NB4 (cell line): ENCODE data around the gene KCNT2.
A peak's percentile ranks its signal among the peaks of the same experiment; 100 is the strongest.

Experiments
- DNase-seq: peaks from one replicate; pipeline ENCODE4 v3.0.0; 2010; ENCODE audit warnings: low read depth
- H3K4me3 ChIP-seq: one replicate; pipeline ENCODE4 v1.5.1; 2011; ENCODE audit warnings: mild to moderate bottlenecking, low read depth, low read length, moderate library complexity
- CTCF ChIP-seq: IDR thresholded peaks from one replicate; pipeline ENCODE4 v1.5.1; 2012; ENCODE audit warnings: low read depth, low read length
- MAX ChIP-seq: IDR thresholded peaks from 2 replicates; pipeline ENCODE4 v1.6.1; 2011; ENCODE audit warnings: low read depth, low read length
- MYC ChIP-seq: IDR thresholded peaks from 2 replicates; pipeline ENCODE4 v1.6.1; 2011; ENCODE audit warnings: low read depth, low read length
- POLR2A ChIP-seq: IDR thresholded peaks from 2 replicates; pipeline ENCODE4 v1.6.1; 2011; ENCODE audit warnings: mild to moderate bottlenecking; ENCODE audit not compliant: insufficient read length; ENCODE audit errors: extremely low read depth

Gene KCNT2

GRCh38 chr1:196376630-196377328 lies 231.5 kb downstream of the KCNT2 start:
- no peak for DNase-seq
- H3K4me3 ChIP-seq: no peak overlapping the region
- TF ChIP-seq CTCF (no peak), MAX (no peak), MYC (no peak), POLR2A (no peak)

GRCh38 chr1:196373798-196374197 lies 234.4 kb downstream of the KCNT2 start:
- DNase-seq: no peak

GRCh38 chr1:196372896-196373536 lies 235.2 kb downstream of the KCNT2 start:
- DNase-seq: peak; percentile 30
- no peak overlapping the region for H3K4me3 ChIP-seq
- peak; percentile 19 for TF ChIP-seq CTCF
- TF ChIP-seq MAX: no peak

More at GRCh38 chr1:196373798-196374197, 234.4 kb downstream of the KCNT2 start:
- no peak overlapping the region for H3K4me3 ChIP-seq
- no peak for TF ChIP-seq POLR2A
- no peak for TF ChIP-seq MAX
- TF ChIP-seq MYC: no peak
- no peak for TF ChIP-seq CTCF

GRCh38 chr1:196367838-196368237 lies 240.4 kb downstream of the KCNT2 start:
- TF ChIP-seq MAX: no peak
- no peak for TF ChIP-seq CTCF
- no peak for TF ChIP-seq MYC
- no peak for TF ChIP-seq POLR2A
- no peak overlapping the region for H3K4me3 ChIP-seq

DNA sequence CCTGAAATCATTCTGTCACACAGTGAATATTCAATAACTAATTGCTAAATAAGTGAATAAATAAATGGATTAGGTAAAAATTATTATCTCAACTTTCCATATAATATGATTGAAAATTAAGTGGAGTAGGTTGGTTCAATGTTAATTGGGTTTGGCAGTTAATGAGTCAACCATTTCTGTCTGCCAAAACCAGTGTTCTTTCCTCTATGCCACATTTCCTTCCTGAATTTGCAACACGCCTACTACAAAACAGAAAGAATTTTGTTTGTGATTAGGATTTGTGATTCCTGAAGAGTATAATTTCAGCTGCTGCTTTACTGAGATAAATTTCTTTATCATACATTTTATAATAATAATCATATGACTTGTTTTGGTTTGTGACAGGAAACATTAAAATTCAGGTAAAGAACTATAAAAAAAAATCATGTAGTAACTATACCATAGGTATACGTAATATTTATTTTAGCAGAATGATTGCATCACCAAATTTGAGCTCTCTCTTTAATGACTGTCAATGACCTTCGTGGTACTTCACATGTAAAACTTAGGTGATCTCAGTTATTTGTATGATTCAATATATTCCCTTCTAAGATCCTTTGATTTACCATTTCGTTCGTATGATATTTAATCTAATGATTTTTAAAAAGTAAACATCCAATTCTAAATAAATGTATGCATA lies 241.3 kb downstream of the KCNT2 start:
- H3K4me3 ChIP-seq: no peak overlapping the region
- TF ChIP-seq MAX: no peak
- TF ChIP-seq POLR2A: no peak
- TF ChIP-seq MYC: no peak
- TF ChIP-seq CTCF: no peak
- no peak for DNase-seq

More at GRCh38 chr1:196367838-196368237, 240.4 kb downstream of the KCNT2 start:
- no peak for DNase-seq
